SK-N-MC (cell line): ENCODE data around the gene GALNT18.

Source experiments
- EZH2 ChIP-seq: fragments of 200-600 bp; sonication (generic); IDR thresholded peaks from one replicate; pipeline ENCODE4 v1.6.1; 2017; ENCODE audit warnings: antibody characterized with exemption
- FOXP2 ChIP-seq: optimal IDR thresholded peaks from 2 replicates; pipeline ENCODE3; 2011; ENCODE audit warnings: mild to moderate bottlenecking, moderate library complexity; ENCODE audit not compliant: insufficient read depth; ENCODE audit errors: extremely low read length, control extremely low read depth
- POLR2AphosphoS5 ChIP-seq: IDR thresholded peaks from 2 replicates; pipeline ENCODE4 v1.6.1; 2012; ENCODE audit warnings: mild to moderate bottlenecking, low read depth, low read length, borderline replicate concordance

DNA sequence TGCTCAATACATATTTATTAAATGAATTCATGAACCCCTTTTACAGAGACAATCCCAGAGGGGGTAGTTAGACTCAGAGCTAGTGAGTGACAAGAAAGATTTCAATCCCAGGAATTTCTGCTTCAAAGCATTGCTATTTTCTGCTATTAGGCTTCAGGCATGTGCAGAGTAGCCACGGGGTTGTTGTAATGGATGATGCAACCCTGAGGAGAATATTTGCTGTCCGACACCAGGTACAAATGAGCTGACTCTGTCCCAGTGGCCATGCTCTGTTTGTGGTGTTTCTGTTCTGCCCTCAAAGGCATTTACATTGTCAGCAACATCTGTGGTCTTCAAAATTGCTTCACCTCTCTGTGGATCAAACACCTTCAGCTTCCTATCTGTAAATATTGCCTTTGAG, 371.3 kb downstream of the GALNT18 start:
- TF ChIP-seq EZH2 (no peak), POLR2AphosphoS5 (no peak), FOXP2 (no peak)
